DND-41 (cell line): ENCODE measurements around the gene RPL7A.

Source experiments
- ATAC-seq: fragments of 200-7000 bp; cut with Tn5 transposase; 3 replicates; pipeline ENCODE4 v1.9.1; 2021; ENCODE audit warnings: low read depth; ENCODE audit not compliant: insufficient read depth
- DNase-seq: peaks from one replicate; pipeline ENCODE4 v3.0.0-alpha.2; 2020
- H2AFZ ChIP-seq: 2 replicates; pipeline ENCODE4 v1.6.0; 2012; ENCODE audit warnings: low read depth, low read length
- H3K27ac ChIP-seq: 2 replicates; pipeline ENCODE4 v1.5.1; 2012; ENCODE audit warnings: low read length, inconsistent platforms
- H3K27me3 ChIP-seq: fragments of 200-600 bp; sonication (generic); 2 replicates; pipeline ENCODE4 v1.6.0; 2012; ENCODE audit warnings: low read length, mild to moderate bottlenecking, inconsistent platforms; ENCODE audit not compliant: insufficient read depth, poor library complexity
- H3K36me3 ChIP-seq: 2 replicates; pipeline ENCODE4 v1.5.1; 2012; ENCODE audit warnings: low read length, inconsistent platforms; ENCODE audit not compliant: insufficient read depth
- H3K4me1 ChIP-seq: 2 replicates; pipeline ENCODE4 v1.5.1; 2012; ENCODE audit warnings: mild to moderate bottlenecking, low read length; ENCODE audit not compliant: insufficient read depth
- H3K4me2 ChIP-seq: 2 replicates; pipeline ENCODE4 v1.6.0; 2012; ENCODE audit warnings: mild to moderate bottlenecking, moderate library complexity, low read length, inconsistent platforms; ENCODE audit not compliant: insufficient read depth
- H3K4me3 ChIP-seq, 2 experiments: fragments of 200-600 bp in 1 of 2; shearing (Covaris generic) in 1 of 2; 2 replicates each; pipeline ENCODE4 v1.5.1; 2012 to 2016; ENCODE audit warnings: inconsistent platforms in 2 of 2, low read length in 2 of 2, mild to moderate bottlenecking in 2 of 2, low read depth in 1 of 2, moderate library complexity in 1 of 2
- H3K79me2 ChIP-seq: 2 replicates; pipeline ENCODE4 v1.6.0; 2012; ENCODE audit warnings: low read length, inconsistent platforms; ENCODE audit not compliant: insufficient read depth
- H3K9ac ChIP-seq: 2 replicates; pipeline ENCODE4 v1.6.0; 2012; ENCODE audit warnings: low read depth, mild to moderate bottlenecking, inconsistent platforms, low read length, moderate library complexity
- H3K9me3 ChIP-seq: 2 replicates; pipeline ENCODE4 v1.5.1; 2012; ENCODE audit warnings: low read length, moderate library complexity, mild to moderate bottlenecking, inconsistent platforms; ENCODE audit not compliant: insufficient read depth, severe bottlenecking
- H4K20me1 ChIP-seq: 2 replicates; pipeline ENCODE4 v1.6.0; 2012; ENCODE audit warnings: low read length; ENCODE audit not compliant: insufficient read depth
- CTCF ChIP-seq: IDR thresholded peaks from 2 replicates; pipeline ENCODE4 v1.5.1; 2012; ENCODE audit warnings: borderline replicate concordance, low read length, moderate library complexity, mild to moderate bottlenecking; ENCODE audit not compliant: poor library complexity, severe bottlenecking; ENCODE audit errors: extremely low read depth
- EZH2 ChIP-seq: IDR thresholded peaks from 3 replicates; pipeline ENCODE4 v1.6.1; 2012; ENCODE audit warnings: borderline replicate concordance, low read depth, mild to moderate bottlenecking, moderate library complexity, low read length, inconsistent platforms; ENCODE audit not compliant: severe bottlenecking

RPL7A gene

GRCh38 chr9:133397370-133397769, 49.4 kb downstream of the RPL7A start:
- no peak for DNase-seq
- ATAC-seq = no peak
- no peaks in the 10 kb centered on the region for H3K36me3 ChIP-seq
- no peaks in the 10 kb centered on the region for H3K27me3 ChIP-seq
- H2AFZ ChIP-seq = no peak overlapping the region
- no peak overlapping the region for H3K4me2 ChIP-seq
- no peaks in the 10 kb centered on the region for H4K20me1 ChIP-seq
- no peaks in the 10 kb centered on the region for H3K4me1 ChIP-seq
- H3K4me3 ChIP-seq = no peak overlapping the region
- H3K9me3 ChIP-seq = no peaks in the 10 kb centered on the region
- no peak overlapping the region for H3K9ac ChIP-seq
- TF ChIP-seq CTCF (no peak), EZH2 (no peak)
- H3K79me2 ChIP-seq = no peaks in the 10 kb centered on the region
- no peak overlapping the region for H3K27ac ChIP-seq

DNA sequence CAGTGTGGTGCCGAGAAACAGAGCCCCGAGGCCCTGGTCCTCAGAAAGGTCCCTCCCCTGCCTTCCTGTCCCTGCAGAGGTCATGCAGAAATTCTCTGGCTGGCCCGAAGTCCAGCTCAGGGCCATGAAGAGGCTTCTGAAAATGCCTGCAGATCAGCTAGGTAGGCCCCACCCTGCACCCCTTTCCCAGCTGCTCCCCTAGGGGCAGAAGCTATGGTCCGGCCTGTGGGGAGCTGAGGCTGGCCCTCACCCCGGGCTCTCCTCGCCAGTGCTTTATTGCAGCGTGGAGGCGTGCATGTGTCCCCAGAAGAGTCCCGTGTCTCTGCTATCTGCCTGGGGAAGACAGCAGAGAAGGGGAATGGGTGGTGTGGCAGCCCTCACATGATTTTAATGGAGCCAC, 49.9 kb downstream of the RPL7A start:
- Histone ChIP-seq H3K36me3 (no peaks in the 10 kb centered on the region), H3K4me3 (no peak overlapping the region), H3K4me1 (no peaks in the 10 kb centered on the region), H3K79me2 (no peaks in the 10 kb centered on the region), H3K9ac (no peak overlapping the region), H4K20me1 (no peaks in the 10 kb centered on the region), H3K27ac (no peak overlapping the region), H3K4me2 (no peak overlapping the region), H3K9me3 (no peaks in the 10 kb centered on the region), H3K27me3 (no peaks in the 10 kb centered on the region), H2AFZ (no peak overlapping the region)
- TF ChIP-seq CTCF (no peak), EZH2 (no peak)
- DNase-seq = no peak
- ATAC-seq = no peak

DNA sequence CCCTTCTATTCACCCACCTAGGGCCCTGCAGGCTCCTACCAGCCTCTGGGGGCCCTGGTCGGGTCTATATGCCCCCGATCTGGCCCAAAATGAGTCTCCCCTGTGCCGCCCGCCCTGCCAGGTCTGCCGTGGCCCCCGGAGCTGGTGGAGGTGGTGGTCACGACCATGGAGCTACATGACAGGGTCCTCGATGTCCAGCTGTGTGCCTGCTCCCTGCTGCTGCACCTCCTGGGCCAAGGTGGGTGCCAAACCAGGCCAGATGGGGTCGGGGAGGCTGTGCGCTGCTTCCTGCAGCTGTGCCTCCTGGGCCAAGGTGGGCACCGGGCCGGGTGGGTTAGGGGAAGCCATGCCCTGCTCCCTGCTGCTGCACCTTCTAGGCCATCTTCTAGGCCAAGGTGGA, 52.3 kb downstream of the RPL7A start:
- DNase-seq = no peak
- Histone ChIP-seq H3K4me1 (no peaks in the 10 kb centered on the region), H3K27ac (no peak overlapping the region), H3K9ac (no peak overlapping the region), H3K27me3 (no peaks in the 10 kb centered on the region), H3K4me3 (no peak overlapping the region), H4K20me1 (peaks cover 6% of the 10 kb centered on the region; the same call in 1 of the 2 replicates), H3K9me3 (no peaks in the 10 kb centered on the region), H3K79me2 (no peaks in the 10 kb centered on the region), H2AFZ (no peak overlapping the region), H3K36me3 (peaks cover 11% of the 10 kb centered on the region), H3K4me2 (no peak overlapping the region)
- ATAC-seq = no peak
- TF ChIP-seq EZH2 (no peak), CTCF (no peak)
